K562 (cell line): ENCODE data around the gene CIART. TPM values are rescaled to one million over a fixed set of nuclear protein-coding genes. Genes with fewer than 3 reads are reported as not detected.

Source experiments
- ARID3A ChIP-seq: IDR thresholded peaks from 2 replicates; pipeline ENCODE4 v1.6.1; 2012; ENCODE audit warnings: low read depth, low read length, improper control_type of control experiment, borderline replicate concordance
- ARNT ChIP-seq, 2 experiments: fragments of 450-650 bp; IDR thresholded peaks; 2 replicates each; pipeline ENCODE4 v1.6.1; 2016; ENCODE audit warnings: mild to moderate bottlenecking in 1 of 2
- CHD7 ChIP-seq: fragments of 200-600 bp; sonication (generic); IDR thresholded peaks from one replicate; pipeline ENCODE4 v1.6.1; 2012; ENCODE audit warnings: mild to moderate bottlenecking, low read depth, low read length, inconsistent platforms
- MTF1 ChIP-seq: fragments of 250-450 bp; sonication (Bioruptor Pico); IDR thresholded peaks from 2 replicates; pipeline ENCODE4 v1.9.0; 2021; ENCODE audit warnings: moderate library complexity, mild to moderate bottlenecking, inconsistent platforms, borderline replicate concordance
- PCBP2 ChIP-seq: fragments of 200-400 bp; formaldehyde crosslinking; IDR thresholded peaks from 2 replicates; pipeline ENCODE4 v1.6.1; 2018; ENCODE audit warnings: low read length, low read depth, mild to moderate bottlenecking, moderate library complexity; ENCODE audit not compliant: poor library complexity, severe bottlenecking
- POLR2B ChIP-seq: fragments of 450-650 bp; IDR thresholded peaks from 2 replicates; pipeline ENCODE4 v1.6.1; 2018; ENCODE audit warnings: low read depth; ENCODE audit not compliant: partially characterized antibody
- ZHX1 ChIP-seq: fragments of 150-350 bp; conservative IDR thresholded peaks from 2 replicates; pipeline ENCODE4 v1.6.1; 2014; ENCODE audit warnings: low read length
- ZNF124 ChIP-seq: sonication (generic); formaldehyde crosslinking; IDR thresholded peaks from 2 replicates; pipeline ENCODE4 v1.8.1; 2022; ENCODE audit warnings: missing genetic modification reagents
- polyA plus RNA-seq, 8 experiments: library from polyadenylated mRNA; depleted of rRNA in 4 of 8; stranded (reverse) in 5 of 8; unstranded in 3 of 8; fragments of >200 nt; fragmentation: Nextera tagmentation in 2 of 8; fragmentation: Illumina TruSeq in 1 of 8; extraction: Ambion mirVana in 2 of 8; extraction: Trizol in 1 of 8; gene quantifications; 2 replicates each; pipeline versions ENCODE4 v1.2.1 to v1.2.3, GENCODE V29; 2011 to 2014; ENCODE audit warnings: inconsistent platforms in 1 of 8, missing spikeins in 1 of 8
- total RNA-seq, 7 experiments: library from RNA; depleted of rRNA in 6 of 7; stranded (reverse); fragments of >200 nt in 6 of 7; fragmentation: Illumina TruSeq in 2 of 7; extraction: Trizol in 2 of 7; gene quantifications; 2 replicates each; pipeline versions ENCODE4 v1.2.1 to v1.2.3, GENCODE V29; 2011 to 2021; ENCODE audit warnings: low replicate concordance in 1 of 7
- TF ChIP-seq, protein P1 (sequence below): fragments of 450-650 bp; formaldehyde crosslinking; IDR thresholded peaks from 2 replicates; pipeline ENCODE4 v1.4.0; 2022; ENCODE audit warnings: missing genetic modification characterization

CIART gene
- total and polyA plus RNA-seq, 9 of the 15 experiments (the other 6 are each of a cell fraction or from before 2014, with no cell fraction given), result 0.07 to 0.35 (median 0.19) TPM; not detected in 2

DNA sequence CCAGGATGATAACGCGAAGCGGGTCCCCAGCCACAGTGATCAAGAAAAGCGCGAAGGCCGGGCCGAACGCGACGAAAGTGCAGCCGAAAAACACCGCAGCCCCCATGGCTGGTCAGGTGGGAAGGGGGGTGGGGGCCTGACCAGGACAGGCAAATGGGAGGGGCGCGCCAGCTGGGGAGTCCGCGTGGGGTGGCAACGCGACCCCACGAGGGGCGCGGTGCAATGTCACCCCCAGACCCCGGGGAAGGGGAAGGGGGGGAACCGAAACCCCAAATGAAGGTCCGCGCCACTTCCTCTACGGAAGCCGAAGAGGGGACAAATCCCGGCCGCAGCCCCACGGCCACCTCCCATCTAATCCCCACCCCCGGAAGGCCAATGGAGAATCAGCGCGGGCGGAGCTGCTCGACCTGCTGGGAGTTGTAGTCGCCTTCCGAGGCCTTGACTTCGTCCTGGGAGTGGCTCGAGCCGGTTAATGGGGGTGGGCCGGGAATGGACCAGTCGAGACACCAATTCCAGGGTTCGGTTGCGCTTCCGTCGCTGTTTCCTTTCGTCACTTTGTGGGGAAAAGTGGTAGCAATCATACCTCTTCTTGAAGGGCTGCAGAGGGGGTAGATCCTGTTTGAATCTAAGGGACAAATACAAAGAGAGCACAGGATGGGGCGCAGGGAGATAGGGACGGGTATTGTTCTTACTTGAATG is 13.5 kb upstream of the CIART start, which contains the start of gene APH1A (continued):
- TF ChIP-seq CHD7 (no peak), ZNF124 (CRISPR knock-in tag) (no peak), POLR2B (peak; percentile 53), ZHX1 (no peak), ARNT (IDR thresholded peaks at IDR 0.05) (no peak), ARID3A (peak; percentile 27; the same call in 1 of the 2 replicates), PCBP2 (no peak), MTF1 (CRISPR knock-in tag) (no peak)
- TF ChIP-seq, protein P1, sequence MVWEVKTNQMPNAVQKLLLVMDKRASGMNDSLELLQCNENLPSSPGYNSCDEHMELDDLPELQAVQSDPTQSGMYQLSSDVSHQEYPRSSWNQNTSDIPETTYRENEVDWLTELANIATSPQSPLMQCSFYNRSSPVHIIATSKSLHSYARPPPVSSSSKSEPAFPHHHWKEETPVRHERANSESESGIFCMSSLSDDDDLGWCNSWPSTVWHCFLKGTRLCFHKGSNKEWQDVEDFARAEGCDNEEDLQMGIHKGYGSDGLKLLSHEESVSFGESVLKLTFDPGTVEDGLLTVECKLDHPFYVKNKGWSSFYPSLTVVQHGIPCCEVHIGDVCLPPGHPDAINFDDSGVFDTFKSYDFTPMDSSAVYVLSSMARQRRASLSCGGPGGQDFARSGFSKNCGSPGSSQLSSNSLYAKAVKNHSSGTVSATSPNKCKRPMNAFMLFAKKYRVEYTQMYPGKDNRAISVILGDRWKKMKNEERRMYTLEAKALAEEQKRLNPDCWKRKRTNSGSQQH, result no peak
